GM12873 (cell line): ENCODE results near the gene CCNL2.
A peak's percentile ranks its signal among the peaks of the same experiment; 100 is the strongest.

Experiments
- TF ChIP-seq, protein P1 (sequence below): IDR thresholded peaks from 2 replicates; pipeline ENCODE4 v1.5.1; 2012; ENCODE audit warnings: low read depth, mild to moderate bottlenecking, moderate library complexity, low read length, control low read depth; ENCODE audit not compliant: insufficient read depth; ENCODE audit errors: missing control alignments

The CCNL2 gene

DNA sequence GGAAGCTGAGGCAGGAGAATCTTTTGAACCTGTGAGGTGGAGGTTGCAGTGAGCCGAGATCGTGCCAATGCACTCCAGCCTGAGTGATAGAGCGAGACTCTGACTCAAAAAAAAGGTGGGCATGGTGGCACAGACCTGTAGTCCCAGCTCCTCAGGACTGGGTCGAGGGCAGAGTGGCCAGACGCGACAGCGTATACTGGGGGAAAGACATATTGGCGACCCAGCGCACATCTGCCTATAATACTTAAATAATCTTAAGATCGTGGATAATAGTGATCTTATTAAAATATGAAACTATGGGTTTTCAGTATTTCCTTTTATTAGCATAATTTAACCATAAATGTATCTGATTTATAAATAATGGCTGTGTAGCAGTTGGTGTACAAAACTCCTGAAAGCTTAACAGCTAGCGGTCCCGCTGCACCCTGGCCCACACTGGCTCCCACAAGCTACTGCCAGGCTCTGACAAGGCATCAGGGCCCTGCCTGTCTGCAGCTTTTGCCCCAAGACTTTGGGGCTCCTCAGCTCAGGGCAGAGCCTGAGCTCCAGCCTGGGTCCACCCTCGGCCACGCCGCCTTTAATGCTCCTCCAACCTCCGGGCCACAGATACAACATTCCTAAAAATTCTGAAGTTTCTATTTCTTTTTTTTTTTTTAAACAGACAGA, 21.5 kb downstream of the CCNL2 start:
- TF ChIP-seq, protein P1, sequence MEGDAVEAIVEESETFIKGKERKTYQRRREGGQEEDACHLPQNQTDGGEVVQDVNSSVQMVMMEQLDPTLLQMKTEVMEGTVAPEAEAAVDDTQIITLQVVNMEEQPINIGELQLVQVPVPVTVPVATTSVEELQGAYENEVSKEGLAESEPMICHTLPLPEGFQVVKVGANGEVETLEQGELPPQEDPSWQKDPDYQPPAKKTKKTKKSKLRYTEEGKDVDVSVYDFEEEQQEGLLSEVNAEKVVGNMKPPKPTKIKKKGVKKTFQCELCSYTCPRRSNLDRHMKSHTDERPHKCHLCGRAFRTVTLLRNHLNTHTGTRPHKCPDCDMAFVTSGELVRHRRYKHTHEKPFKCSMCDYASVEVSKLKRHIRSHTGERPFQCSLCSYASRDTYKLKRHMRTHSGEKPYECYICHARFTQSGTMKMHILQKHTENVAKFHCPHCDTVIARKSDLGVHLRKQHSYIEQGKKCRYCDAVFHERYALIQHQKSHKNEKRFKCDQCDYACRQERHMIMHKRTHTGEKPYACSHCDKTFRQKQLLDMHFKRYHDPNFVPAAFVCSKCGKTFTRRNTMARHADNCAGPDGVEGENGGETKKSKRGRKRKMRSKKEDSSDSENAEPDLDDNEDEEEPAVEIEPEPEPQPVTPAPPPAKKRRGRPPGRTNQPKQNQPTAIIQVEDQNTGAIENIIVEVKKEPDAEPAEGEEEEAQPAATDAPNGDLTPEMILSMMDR, result no peak

DNA sequence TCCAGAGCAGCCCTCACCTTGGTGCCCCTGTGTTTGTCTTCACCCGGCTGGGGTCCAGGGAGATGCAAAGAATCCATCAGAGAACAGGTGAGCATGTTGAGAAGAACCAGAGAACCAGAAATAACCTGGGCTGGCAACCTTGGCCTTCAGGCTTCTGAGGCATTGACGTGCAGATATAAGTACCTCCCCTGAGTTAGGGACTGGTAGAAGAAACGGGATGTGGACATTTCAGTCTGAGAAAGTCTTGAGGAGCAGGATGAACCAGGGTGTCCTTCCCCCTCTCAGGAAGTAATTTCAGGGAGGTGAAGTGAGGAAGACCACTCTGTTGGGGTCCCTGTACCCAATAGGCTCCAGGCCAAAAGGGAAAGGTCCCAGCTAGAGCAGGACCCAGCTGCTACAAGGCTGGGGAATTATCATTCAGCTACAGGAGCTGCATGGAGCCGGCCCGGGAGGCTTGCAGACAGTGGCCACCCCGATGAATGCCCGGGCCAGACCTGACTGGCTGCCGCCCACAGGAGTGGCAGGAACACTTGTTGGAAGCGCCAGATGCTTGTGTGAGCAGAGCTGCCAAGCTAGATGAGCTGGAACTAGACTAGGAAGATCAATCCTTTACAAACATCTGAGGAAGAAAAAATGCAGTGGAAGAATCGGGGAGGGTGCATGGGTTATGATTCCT, 22.4 kb downstream of the CCNL2 start:
- TF ChIP-seq, protein P1, result no peak

DNA sequence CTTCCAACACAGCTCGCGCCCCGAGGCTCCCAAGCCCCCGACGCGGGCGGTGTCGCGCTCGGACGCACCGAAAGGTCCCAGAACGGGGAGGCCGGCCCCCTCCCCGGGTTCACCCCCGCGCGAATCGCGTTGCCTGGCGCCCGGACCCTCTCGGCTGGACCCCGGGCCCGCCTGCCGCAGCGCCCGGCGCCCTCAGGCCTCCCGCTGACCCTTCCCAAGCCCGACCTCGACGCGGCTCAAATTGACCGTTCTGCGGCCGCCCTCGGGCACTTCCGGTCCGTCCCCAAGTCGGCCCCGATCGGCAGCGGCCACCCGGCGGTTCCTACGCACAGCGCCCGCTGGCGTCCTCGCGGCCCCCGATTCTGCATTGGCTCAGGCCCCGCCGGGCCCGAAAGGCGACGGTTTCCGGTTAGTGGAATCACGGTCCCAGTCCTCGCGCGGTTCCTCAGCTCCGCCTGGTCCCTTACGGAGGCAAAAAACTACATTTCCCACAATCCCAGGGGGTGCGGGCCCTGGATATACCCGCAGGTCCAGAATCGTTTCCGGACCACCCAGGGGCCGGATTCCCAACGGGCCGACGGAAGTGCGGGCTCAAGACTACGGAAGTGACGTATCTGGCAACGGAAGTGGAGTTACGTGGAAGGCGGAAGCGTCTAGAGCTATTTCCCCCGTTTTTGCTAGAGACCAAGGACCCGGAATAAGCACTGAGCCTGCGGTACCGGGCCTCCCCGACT, 24.0 kb downstream of the CCNL2 start, which contains the start of gene AURKAIP1:
Gene AURKAIP1, minus strand, starts transcription at position 279 of the 734 bp plus-strand sequence. CDS start 451 bp downstream, outside the sequence.
- TF ChIP-seq, protein P1, result peak; percentile 41

DNA sequence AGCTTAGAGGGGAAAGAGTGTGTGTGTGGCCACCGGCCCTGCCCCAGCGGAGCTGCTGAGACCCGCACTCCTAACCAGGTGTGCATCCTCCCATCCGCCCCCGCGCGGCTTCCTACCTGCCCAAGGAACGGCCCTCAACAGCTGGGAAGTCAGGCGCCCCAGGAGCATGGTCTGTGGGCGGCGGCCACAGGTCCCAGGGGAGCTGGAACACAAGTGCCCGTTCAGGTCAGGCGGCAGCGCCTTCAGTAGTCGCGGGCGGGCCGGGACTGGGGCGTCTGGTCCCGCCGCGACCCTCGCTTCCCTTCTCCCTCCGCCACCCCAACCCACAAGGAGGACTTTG, 24.6 kb downstream of the CCNL2 start:
- TF ChIP-seq, protein P1, result no peak

DNA sequence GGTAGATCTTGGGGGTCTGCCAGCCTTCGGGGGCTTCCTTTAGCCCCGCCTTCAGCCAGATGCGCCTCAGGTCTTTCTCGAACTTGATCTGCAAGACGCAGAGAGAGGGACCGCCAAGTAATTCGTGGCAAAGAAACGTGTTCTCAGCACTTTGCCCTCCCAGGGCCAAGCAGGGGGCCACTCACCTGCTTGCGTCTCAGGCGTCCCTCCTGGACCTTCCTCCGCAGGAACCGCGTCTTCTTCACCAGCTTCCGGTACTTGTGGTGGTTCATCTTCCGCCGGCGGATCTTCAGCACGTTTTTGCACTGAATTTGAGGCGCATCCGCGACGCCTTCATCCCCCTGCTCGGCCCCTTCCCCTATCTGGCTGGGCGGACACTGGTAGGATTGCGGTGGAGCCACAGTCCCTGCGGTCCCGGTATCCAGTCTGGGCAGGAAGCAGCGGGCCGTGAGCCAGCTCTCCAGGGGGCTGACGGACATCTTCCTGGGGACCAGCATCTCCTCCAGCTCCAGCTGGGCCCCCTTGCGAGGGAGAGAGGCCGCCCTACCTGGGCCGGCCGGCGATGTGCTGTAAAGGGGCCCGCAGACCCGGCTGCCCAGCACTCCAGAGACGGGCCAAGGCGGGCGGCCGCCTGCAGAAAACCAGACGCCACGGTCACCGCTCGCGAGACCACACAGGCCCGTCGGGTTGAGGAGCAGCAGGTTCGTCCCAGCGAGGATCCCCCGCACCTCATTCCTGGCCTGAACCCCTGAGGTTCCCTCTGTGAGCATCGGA, 25.1 kb downstream of the CCNL2 start:
- TF ChIP-seq, protein P1, result no peak

DNA sequence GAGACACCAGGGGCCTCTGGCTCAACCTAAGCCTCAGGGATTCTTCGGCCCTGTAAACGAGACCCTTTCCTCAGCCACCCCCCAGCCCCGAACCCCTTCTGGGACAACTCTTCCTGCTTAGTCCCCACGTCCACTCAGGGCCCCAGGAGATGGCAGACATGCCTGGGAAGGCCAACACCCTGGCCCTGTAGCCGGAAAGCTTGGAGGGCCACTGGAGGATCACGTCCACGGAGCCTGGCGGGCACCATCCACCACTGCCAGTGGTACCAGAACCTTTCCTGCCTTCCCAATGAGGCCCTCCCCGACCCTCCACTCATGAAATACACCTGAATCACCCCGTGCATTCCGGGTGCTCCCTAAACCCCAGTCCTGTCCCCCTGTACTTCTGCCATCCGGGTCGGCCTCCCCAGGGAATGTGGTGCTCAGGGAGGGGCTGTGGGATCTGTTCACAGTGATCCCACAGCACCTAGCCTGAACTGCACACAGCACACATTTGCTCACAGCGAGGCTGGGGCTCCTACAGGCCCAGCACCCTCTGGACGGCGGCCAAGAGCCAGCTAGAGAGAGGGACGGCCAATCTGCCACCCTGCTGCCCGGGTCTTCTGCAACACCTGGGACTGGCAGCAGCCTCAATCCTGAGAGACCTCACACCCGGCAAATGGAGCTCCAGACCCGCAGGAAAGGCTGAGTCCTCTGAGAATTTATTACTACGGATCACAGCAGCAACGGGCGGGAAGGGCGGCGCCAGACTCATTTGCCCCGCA, 25.9 kb downstream of the CCNL2 start:
- TF ChIP-seq, protein P1, result no peak
